CD4-positive, alpha-beta T cell treated with Interleukin-10 for 1 hour (primary cell): ENCODE measurements around the gene UBE2O.

Source experiments
- DNase-seq: peaks from one replicate; pipeline ENCODE4 v3.0.0-alpha.2; 2020

The UBE2O gene

GRCh38 chr17:76437467-76438402 is 15.2 kb downstream of the UBE2O start:
- no peak for DNase-seq

DNA sequence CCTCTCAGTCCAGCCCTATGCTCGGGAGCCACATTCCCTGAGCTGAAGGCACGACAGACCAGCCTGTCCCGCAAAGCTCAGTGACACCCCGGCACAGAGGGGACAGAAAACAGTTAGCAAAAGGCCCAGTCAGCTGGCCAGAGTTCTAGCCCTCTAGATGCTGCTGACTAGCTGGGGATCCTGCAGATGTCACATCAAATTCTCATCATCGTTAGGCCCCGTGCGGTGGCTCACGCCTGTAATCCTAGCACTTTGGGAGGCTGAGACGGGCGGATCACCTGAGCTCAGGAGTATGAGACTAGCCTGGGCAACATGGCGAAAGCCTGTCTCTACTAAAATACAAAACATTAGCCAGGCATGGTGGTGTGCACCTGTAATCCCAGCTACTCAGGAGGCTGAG is 17.2 kb downstream of the UBE2O start:
- no peak for DNase-seq

- DNase-seq = no peak
Observed at GRCh38 chr17:76434870-76435269, 18.1 kb downstream of the UBE2O start.

DNA sequence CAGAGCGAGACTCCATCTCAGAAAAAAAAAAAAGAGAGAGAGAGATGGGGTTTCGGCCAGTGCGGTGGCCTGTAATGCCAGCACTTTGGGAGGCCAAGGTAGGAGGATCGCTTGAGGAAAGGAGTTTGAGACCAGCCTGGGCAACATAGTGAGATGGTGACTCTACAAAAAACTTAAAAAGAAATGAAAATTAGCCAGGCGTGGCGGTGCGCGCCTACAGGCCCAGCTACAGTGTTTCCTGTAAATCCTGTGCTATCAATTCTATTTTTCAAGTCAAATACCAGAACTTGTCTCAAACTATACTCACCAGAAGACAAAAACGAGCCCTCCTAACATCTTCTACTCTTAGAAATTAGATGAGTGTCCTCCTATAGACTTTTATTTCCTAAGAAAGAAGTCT is 19.3 kb downstream of the UBE2O start:
- no peak for DNase-seq

DNA sequence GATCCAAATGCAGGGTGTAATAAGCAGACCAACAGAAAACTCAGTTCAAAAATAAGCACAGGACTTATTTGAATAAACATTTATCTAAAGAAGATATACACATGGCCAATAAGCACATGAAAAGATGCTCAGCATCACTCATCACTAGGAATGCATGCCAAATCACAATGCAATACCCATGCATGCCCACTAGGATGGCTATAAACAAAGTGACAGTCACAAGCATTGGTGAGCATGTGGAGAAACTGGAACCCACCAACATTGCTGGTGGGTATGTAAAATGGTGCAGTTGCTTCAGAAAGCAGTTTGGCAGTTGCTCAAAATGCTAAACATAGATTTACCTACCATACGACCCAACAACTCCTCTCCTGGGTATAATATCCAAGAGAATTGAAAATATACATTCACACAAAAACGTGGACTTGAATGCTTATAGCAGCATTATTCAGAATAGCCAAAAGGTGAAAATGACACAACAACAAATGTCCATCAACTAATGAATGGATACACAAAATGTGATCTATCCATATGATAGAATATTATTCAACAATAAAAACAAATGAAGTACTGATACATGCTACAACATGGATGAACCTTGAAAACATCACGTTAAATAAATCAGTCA is 20.1 kb downstream of the UBE2O start:
- DNase-seq = peak; percentile 22

DNA sequence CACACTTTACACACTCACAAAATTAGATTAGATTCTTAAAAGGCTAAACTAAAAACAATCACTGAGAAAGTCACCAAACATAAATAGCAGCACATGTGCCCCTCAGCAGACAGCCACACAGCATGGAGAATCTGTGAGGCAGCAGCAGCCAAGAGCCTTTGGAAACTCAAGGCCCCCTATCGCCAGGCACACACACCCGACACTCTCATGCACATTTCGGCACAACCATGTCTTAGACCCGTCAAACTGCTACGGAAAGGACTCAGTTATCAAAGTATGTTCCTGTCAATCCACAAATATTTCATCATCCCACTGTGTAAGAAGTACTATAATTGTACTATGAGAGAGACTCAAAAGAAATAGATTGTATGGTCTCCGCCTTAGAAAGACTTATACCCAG is 20.9 kb downstream of the UBE2O start:
- DNase-seq = no peak

GRCh38 chr17:76431509-76431908 is 21.4 kb downstream of the UBE2O start:
- DNase-seq = no peak

DNA sequence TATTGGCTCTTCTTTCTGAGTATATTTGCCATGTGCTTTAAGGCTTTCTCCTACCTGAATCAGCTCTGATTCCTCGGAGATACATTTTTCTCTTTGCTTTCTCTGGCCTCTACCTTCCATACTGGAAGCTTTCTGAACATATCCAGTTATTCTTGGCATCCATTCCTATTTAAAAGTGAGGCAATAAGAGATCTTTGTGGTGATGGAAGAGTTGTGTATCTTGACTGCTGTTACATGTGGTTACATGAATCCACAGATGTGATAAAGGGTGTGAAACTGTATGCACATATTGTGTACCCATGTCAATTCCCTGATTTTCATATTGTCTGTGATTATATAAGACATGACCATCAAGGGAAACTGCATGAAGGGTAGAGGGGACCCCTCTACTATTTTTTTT is 24.4 kb downstream of the UBE2O start:
- no peak for DNase-seq

DNA sequence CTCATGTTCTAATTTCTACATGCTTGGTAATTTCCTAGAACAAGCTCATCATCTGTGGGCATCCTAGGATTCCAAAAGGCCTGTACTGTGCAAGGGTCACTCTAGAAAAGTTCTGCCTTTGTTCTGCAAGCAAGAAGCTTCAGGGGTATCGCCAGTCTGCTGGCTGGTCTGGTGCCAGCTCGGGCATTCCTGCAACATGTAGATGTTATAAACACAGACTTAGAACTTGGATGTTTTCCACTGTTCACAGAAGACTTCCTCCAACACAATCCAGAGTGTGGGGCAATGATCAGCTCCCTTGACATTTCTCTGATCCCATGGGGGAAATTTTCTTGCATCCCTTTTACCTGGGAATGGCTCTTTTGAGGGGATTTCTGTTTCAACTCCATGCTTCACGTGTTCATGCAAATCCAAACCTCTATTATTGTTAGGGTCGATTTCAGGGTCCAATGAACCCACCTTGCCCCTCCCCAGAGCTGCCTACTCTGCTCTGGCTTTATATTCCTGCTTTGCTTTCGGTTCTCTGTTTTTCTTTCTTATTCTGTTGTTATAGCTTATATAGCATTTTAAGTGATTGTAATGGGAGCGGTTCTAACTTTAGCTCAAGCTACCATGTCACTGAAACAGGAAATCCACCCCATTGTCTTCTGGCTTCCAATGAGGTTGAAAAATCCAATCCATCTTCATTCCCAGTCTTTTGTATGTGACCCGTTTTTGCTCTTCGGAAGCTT is 25.3 kb downstream of the UBE2O start:
- DNase-seq = no peak

DNA sequence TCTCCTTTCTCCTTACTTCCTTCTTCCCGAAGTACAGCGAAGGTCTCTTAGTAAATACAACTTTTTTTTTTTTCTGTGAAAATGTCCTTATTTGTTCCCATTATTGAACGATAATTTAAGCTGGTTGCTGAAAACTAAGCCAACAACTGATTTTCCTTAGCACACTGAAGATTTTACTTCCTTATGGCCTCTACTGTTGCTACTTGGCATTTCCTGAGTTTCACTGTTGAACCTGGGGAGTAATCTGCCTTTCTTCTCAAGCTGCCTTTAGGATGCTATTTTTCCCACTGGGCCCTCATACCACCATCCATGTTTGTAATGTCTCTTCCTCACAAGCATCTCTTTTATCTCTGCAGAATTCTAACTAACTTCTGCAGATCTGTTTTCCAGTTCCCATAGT is 26.1 kb downstream of the UBE2O start:
- no peak for DNase-seq

- DNase-seq = no peak
Observed at GRCh38 chr17:76422860-76423259, 30.1 kb downstream of the UBE2O start.

DNA sequence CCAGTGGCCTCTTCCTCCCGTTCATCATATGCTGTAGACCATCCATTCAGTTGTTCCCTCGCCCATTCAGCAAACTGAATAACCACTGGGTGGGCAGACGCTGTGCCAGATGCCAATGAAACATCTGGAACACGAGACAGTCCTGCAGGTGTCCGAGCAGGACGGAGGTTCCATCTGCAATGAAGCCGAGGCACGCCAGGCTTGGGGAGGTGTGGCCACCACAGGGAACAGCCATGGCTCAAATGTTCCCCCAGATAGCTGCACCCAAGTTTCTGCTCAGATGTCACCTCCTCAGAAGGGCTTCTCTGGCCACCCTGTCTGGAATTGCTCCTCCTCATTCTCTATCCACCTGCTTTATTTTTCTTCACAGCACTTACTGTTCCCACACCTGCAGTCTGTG is 30.5 kb downstream of the UBE2O start:
- DNase-seq = no peak

DNA sequence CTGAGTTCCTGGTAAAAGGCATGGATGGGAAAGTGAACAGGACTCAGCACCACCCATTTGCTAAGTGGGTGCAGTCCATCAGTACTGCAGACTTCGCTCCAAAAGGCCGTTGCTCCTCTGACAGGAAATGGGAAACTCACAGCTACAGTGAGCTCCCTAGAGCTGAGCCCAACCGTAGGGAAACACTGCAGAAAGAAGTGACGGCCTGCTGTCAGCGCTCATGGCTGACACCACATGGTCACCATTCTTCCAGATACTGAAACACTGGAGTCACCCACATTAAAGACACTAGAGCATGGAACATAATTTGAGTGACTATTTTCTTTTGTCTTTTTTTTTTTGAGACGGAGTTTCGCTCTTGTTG is 31.9 kb downstream of the UBE2O start:
- DNase-seq = no peak

- no peak for DNase-seq
Observed at GRCh38 chr17:76420356-76421043, 32.5 kb downstream of the UBE2O start.

DNA sequence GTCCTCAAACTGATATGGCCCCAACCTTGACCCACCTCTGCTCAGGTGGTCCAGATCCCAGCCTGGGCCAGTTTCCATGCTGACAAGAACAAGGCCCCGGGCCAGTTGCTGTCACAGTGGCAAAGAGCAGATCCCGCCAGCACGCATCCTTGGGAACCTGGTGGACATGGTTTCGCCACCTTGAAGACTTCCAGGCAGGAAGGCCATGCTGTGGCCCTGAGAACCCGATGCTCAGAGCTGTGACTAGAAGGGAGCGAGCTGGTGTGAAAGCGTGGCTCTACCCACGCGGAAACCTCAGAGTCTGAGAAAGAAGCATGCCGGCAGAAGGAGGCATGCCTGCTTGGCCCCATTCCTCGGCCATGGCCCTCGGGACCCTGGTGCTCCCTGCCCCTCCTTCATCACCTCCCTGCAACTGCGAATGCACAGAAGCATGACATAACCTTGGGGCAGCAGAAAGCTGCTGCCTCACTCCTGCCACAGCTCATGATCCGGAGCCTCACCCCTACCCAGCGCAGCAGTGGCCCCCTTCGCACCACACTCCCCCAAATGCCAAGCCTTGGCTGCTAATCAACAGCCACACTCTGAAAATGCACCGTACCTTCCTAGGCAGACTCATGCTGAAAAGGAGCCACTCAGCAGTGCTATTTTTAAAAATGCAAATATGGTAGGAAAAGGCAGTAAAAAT is 33.2 kb downstream of the UBE2O start:
- DNase-seq = no peak

DNA sequence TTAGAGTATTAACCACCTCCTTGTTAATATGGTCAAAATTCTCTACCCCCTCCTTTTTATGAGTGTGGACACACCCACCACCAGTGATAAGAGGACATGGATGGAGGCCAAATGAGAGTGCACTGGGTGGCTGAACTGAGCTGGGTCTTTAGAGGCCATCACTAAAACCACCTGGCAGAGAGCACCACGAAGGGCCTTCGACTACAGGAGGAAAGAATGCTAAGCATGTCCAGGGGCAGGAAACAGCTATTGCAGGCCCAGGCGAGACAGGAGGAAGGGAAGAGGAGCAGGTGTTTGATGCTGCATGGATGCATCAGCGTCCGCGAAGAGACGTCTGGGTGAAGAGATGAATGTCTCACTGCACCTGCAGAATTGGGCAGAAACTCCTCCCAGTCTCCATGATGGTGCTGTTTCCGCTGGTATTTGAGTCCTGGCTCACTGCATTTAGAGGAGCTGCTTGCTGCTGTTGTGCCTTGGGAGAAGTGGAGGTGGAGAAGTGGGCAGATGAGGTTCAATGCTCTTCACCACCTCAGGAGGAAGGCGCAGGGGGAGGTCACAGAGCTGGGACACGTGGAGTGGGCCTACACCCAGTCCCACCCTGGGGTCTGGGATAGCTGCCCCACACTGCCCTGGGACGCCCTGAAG is 35.3 kb downstream of the UBE2O start:
- no peak for DNase-seq

DNA sequence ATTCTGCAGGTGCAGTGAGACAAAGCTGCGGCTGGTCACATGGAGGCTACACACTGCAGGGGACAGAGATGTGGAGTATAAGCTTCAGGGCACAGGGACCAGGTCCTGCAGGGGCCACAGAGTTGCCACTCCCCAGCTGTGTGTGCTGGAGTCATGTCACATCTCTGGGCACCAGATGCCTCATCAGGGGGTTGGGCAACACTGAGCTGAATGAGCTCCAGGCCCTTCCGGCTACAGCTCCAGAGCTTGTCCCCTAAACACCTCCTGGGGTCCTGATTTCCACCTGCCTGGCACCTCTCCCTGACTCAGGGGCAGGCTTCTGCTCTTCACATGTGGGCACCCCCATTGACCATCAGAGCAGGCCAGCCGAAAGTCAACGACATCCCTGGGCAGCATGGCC is 36.1 kb downstream of the UBE2O start:
- no peak for DNase-seq

- DNase-seq = no peak
Observed at GRCh38 chr17:76416457-76416856, 36.5 kb downstream of the UBE2O start.

DNA sequence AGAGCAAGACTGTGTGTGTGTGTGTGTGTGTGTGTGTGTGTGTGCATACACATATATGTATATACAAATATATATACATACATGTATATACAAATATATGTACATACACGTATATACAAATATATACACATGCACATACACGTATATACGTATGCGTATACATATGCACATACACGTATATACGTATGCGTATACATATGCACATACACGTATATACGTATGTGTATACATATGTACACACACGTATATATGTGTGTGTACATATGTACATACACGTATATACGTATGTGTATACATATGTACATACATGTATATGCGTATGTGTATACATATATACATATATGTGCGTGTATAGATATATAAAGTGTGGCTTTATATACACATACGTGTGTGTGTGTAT is 37.2 kb downstream of the UBE2O start:
- DNase-seq = no peak

DNA sequence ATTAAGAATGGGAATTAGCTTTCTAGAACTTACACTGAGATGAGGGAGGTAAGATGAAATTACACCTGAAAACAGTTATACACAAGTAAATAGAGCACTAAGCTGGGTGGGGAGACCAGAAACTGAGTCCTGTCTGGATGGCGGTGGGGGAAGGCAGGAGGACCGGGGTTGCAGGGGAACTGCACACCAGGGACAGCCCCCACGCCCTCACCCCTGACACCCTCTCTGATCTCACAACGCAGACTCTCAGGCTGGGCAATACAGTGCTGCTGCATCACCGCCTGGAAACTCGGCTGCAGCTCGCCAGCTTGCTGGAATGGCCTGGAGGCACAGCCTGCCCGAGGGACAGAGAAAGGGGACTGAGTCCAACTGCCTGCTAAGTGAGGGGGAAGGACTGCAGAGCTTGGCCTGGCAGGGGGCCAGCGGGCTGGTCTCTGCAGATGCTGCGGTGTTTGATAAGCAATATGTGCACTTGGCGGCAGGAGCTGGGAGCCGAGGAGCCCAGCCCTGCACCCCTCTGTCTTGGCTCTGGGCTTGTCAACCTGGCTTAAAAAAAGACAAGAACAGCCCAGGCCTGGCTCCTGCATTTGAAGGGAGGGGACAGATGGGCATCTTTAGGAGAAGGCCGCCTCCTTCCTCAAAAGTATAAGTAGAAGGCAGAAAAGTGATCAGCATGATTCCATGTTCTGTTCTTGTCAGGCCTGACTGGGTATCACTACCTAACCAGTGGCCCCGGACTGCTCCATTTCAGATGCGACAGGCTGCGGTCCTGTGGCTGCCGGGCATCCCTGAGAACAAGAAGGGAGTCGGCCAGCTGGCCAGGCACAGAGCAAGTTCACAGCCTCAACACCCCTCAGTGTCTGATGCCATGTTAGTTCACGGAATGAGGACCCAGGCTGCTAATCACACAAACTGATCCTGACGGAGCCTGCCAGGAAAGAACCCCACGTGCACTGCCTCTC is 38.3 kb downstream of the UBE2O start:
- DNase-seq = no peak

DNA sequence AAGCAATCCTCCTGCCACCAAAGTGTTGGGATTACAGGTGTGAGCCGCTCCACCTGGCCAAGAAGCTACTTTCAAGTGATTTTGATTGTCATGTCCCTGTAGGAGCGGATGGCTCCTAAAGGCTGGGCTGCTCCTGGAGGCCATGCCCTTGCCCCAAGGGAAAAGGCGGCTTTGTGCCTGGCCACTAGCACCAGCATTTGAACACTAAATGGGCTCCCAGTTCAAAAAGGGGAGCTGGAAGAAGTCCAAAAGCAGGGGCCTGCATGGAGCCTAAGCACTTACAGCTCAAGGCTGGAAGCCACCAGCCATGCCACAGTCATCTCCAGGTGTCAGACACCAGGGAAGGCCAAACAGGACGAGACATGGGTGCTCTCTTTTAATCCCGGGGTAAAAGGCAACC is 41.7 kb downstream of the UBE2O start:
- DNase-seq = no peak
